ENCODE measurements around the gene SIK1. TPM values are rescaled to one million over a fixed set of nuclear protein-coding genes. Genes with fewer than 3 reads are reported as not detected.

SIK1 gene
- total RNA-seq = 0.33 TPM in 1 of 2 replicates, not detected in the other

DNA sequence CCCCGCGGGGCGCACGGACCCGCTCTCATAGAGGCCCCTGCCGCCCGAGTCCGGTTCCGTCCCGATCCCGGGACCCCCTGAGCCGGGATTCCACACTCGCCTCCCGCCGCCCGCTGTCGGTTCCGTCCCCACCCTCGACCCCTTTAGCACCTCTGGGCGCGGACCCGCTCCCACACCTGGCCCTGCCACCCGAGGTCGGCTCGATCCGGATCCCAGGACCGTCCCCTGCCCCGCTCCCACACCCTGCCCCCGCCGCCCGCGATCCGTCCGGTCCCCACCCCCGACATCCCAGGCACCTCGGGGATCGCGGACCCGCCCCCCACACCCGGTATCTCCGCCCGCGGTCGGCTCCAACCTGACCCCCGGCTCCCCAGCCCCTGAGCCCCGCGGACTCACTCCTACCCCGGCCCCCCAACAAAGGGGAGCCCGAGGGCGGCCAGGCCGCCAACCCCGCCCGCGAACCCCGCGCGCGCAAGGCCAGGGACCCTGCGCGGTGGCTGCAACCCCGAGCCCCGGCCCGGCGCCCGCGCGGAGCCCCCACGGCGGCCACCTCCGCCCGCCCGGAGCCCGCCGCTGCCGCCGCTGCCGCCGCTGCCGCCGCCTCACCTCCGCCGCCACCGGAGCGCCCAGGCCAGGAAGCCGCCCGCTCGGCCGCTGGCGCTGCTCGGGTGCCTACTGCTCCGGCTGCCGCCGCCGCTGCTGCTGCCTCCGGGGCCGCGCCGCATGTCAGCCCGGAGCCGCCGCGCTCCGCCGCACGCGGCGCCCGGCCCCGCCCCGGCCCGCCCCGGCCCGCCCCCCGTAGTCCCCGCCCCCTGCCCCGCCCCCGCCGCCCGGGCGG lies at the start of gene SIK1:
Gene SIK1 (minus strand): TSS at position 728 of the 838 bp plus-strand sequence. CDS start 953 bp downstream, outside the sequence.

Other genes starting within 250 kb of the SIK1 start
- gene HSF2BP, start 232.4 kb upstream of the SIK1 start, total RNA-seq = 1.2 and 1.6 TPM in 2 replicates
- 19.3 and 22.2 TPM in 2 replicates for gene RRP1B, start 232.4 kb upstream of the SIK1 start, total RNA-seq